Neural progenitor cell (in vitro differentiated cells): ENCODE data around the gene FAM9C. TPM values are rescaled to one million over a fixed set of nuclear protein-coding genes. Genes with fewer than 3 reads are reported as not detected.

Experiments used
- DNase-seq: peaks from one replicate; pipeline ENCODE4 v3.0.0-alpha.2; 2016; ENCODE audit warnings: low spot score
- H2AFZ ChIP-seq: fragments of 200-600 bp; sonication (generic); replicated peaks from 2 replicates; pipeline ENCODE4 v1.6.1; 2016; ENCODE audit warnings: antibody characterized with exemption
- H3F3A ChIP-seq: fragments of 200-600 bp; sonication (generic); 2 replicates; pipeline ENCODE4 v1.6.1; 2016; ENCODE audit warnings: antibody characterized with exemption, low read depth
- H3K27ac ChIP-seq: fragments of 200-600 bp; sonication (generic); 2 replicates; pipeline ENCODE4 v1.5.1; 2016; ENCODE audit warnings: mild to moderate bottlenecking
- H3K27me3 ChIP-seq: fragments of 200-600 bp; sonication (generic); 2 replicates; pipeline ENCODE4 v1.6.1; 2016; ENCODE audit warnings: mild to moderate bottlenecking, moderate library complexity
- H3K36me3 ChIP-seq: fragments of 200-600 bp; sonication (generic); 2 replicates; pipeline ENCODE4 v1.5.1; 2016
- H3K4me1 ChIP-seq: fragments of 200-600 bp; sonication (generic); 2 replicates; pipeline ENCODE4 v1.6.1; 2016; ENCODE audit warnings: mixed run types
- H3K4me2 ChIP-seq: fragments of 200-600 bp; sonication (generic); 2 replicates; pipeline ENCODE4 v1.6.1; 2016
- H3K4me3 ChIP-seq: fragments of 200-600 bp; sonication (generic); 2 replicates; pipeline ENCODE4 v1.5.1; 2016
- H3K79me2 ChIP-seq: fragments of 200-600 bp; sonication (generic); 2 replicates; pipeline ENCODE4 v1.6.1; 2016; ENCODE audit warnings: low read depth
- H3K9ac ChIP-seq: fragments of 200-600 bp; sonication (generic); 2 replicates; pipeline ENCODE4 v1.6.1; 2016
- H3K9me3 ChIP-seq: fragments of 200-600 bp; sonication (generic); 2 replicates; pipeline ENCODE4 v1.5.1; 2016; ENCODE audit warnings: low read depth
- H4K20me1 ChIP-seq: fragments of 200-600 bp; sonication (generic); 2 replicates; pipeline ENCODE4 v1.6.1; 2016; ENCODE audit warnings: low read depth
- H3K27ac Mint-ChIP-seq: 3 replicates; pipeline ENCODE4 v1.8.0; 2021; ENCODE audit warnings: mixed read lengths
- H3K27me3 Mint-ChIP-seq: 2 replicates; pipeline ENCODE4 v1.8.0; 2022; ENCODE audit warnings: low read depth, mild to moderate bottlenecking, inconsistent platforms, moderate library complexity, mixed read lengths; ENCODE audit not compliant: insufficient read depth
- H3K36me3 Mint-ChIP-seq: 3 replicates; pipeline ENCODE4 v1.8.0; 2021; ENCODE audit warnings: mixed read lengths
- H3K4me1 Mint-ChIP-seq: 3 replicates; pipeline ENCODE4 v1.8.0; 2021; ENCODE audit warnings: mixed read lengths
- H3K4me3 Mint-ChIP-seq: 3 replicates; pipeline ENCODE4 v1.8.0; 2021; ENCODE audit warnings: mild to moderate bottlenecking, moderate library complexity, mixed read lengths
- H3K9me3 Mint-ChIP-seq: 3 replicates; pipeline ENCODE4 v1.8.0; 2020; ENCODE audit warnings: mixed read lengths
- EZH2 ChIP-seq: fragments of 200-600 bp; sonication (generic); IDR thresholded peaks from 2 replicates; pipeline ENCODE4 v1.6.1; 2017; ENCODE audit warnings: antibody characterized with exemption, mild to moderate bottlenecking, moderate library complexity
- EZH2phosphoT487 ChIP-seq: fragments of 200-600 bp; sonication (generic); IDR thresholded peaks from 2 replicates; pipeline ENCODE4 v1.6.1; 2017; ENCODE audit warnings: antibody characterized with exemption
- total RNA-seq: library from RNA; depleted of rRNA; stranded (reverse); fragments of >200 nt; gene quantifications from 2 replicates; pipeline ENCODE4 v1.2.3, GENCODE V29; 2015; ENCODE audit warnings: low replicate concordance
- TF ChIP-seq, protein P1 (sequence below): fragments of 200-600 bp; sonication (generic); IDR thresholded peaks from 2 replicates; pipeline ENCODE4 v1.5.1; 2017; ENCODE audit warnings: antibody characterized with exemption, mild to moderate bottlenecking

The FAM9C gene
- total RNA-seq, 1 donor from 2014 or later: not detected

DNA sequence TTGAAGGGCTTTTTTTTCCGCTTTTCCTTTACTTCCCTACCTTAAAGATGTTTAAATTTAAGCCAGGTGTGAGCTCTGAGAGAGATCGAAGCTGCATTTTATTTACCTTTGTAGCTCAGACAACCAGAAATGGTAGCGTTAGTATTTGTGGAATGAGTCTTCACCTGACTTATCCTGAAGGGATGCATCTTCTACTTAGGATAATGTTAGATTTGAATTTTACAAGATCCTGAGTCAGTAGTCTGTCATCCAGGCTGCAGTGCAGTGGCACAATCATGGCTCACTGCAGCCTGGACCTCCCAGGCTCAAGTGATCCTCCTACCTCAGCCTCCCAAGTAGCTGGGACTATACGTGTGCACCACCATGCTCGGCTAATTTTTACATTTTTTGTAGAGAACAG is 43.3 kb downstream of the FAM9C start:
- no peak overlapping the region for H3K4me3 Mint-ChIP-seq
- Histone ChIP-seq H3K27me3 (no peaks in the 10 kb centered on the region), H3K79me2 (no peaks in the 10 kb centered on the region), H2AFZ (no peak overlapping the region), H3K9me3 (no peaks in the 10 kb centered on the region), H3K4me3 (no peak overlapping the region), H3F3A (no peaks in the 10 kb centered on the region), H3K4me1 (peaks cover 20% of the 10 kb centered on the region), H3K9ac (no peak overlapping the region), H4K20me1 (no peaks in the 10 kb centered on the region), H3K27ac (no peak overlapping the region), H3K4me2 (no peak overlapping the region), H3K36me3 (no peaks in the 10 kb centered on the region)
- no peak for DNase-seq
- no peaks in the 10 kb centered on the region for H3K27me3 Mint-ChIP-seq
- H3K27ac Mint-ChIP-seq: peak overlapping the region; percentile 26
- H3K36me3 Mint-ChIP-seq: no peaks in the 10 kb centered on the region
- TF ChIP-seq, protein P1, sequence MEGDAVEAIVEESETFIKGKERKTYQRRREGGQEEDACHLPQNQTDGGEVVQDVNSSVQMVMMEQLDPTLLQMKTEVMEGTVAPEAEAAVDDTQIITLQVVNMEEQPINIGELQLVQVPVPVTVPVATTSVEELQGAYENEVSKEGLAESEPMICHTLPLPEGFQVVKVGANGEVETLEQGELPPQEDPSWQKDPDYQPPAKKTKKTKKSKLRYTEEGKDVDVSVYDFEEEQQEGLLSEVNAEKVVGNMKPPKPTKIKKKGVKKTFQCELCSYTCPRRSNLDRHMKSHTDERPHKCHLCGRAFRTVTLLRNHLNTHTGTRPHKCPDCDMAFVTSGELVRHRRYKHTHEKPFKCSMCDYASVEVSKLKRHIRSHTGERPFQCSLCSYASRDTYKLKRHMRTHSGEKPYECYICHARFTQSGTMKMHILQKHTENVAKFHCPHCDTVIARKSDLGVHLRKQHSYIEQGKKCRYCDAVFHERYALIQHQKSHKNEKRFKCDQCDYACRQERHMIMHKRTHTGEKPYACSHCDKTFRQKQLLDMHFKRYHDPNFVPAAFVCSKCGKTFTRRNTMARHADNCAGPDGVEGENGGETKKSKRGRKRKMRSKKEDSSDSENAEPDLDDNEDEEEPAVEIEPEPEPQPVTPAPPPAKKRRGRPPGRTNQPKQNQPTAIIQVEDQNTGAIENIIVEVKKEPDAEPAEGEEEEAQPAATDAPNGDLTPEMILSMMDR: no peak
- TF ChIP-seq EZH2phosphoT487 (no peak), EZH2 (no peak)
- H3K4me1 Mint-ChIP-seq: peaks cover 27% of the 10 kb centered on the region
- peaks cover 7% of the 10 kb centered on the region for H3K9me3 Mint-ChIP-seq

DNA sequence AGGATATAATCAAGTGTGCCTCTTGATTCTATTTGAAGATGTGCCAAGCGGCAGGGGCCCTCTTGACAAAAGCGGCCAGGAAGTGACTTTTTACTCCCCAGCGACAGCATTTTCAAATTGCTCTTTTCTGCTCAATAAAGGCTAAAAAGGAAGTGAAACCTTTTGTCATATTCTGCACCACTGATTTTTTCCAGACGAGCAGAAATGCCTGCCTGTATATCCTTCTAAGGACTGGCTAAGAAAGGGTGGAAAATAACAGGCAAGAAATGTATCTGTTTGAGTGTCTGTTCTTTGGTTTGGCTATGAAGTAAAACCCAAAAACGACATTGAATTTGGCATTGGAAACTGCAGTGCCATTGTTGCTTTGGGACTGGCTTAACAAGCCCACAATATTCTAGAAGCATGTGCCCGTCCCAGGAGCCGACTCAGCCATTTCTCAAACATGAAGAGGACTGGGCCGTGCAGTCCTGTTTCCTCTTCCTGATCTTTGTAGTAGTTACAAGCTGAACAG is 44.1 kb downstream of the FAM9C start:
- DNase-seq: no peak
- Mint-ChIP-seq H3K9me3 (peaks cover 7% of the 10 kb centered on the region), H3K27me3 (no peaks in the 10 kb centered on the region), H3K4me3 (no peak overlapping the region), H3K27ac (peak overlapping the region; percentile 86), H3K4me1 (peaks cover 27% of the 10 kb centered on the region), H3K36me3 (no peaks in the 10 kb centered on the region)
- Histone ChIP-seq H3K4me1 (peaks cover 20% of the 10 kb centered on the region), H3K9me3 (no peaks in the 10 kb centered on the region), H3K4me3 (no peak overlapping the region), H3K79me2 (no peaks in the 10 kb centered on the region), H3K36me3 (no peaks in the 10 kb centered on the region), H4K20me1 (no peaks in the 10 kb centered on the region), H3K27ac (no peak overlapping the region), H3F3A (no peaks in the 10 kb centered on the region), H3K27me3 (no peaks in the 10 kb centered on the region), H2AFZ (no peak overlapping the region), H3K9ac (no peak overlapping the region), H3K4me2 (no peak overlapping the region)
- no peak for TF ChIP-seq EZH2
- TF ChIP-seq, protein P1: no peak
- TF ChIP-seq EZH2phosphoT487: no peak

DNA sequence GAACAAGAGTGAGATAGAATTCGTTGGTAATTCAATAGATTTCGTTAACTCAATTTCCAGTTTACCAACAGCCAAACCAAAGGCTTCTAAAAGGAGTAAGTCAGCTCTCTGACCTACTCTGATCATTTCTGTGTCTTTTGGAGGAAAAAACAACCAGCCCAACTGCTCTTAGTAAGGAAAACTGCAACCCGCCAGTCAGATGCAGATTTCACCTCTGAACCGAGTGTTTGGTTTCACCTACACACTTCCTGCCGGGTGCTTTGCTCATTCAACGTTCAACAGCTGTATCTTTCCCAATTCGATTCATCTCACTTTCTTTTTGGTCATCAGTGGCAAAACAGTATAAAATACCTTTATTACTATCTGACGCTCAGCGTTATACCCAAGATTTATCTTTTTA is 45.0 kb downstream of the FAM9C start:
- H3K9ac ChIP-seq: no peak overlapping the region
- H3K4me1 ChIP-seq: peaks cover 20% of the 10 kb centered on the region
- Mint-ChIP-seq H3K4me1 (peaks cover 27% of the 10 kb centered on the region), H3K27me3 (no peaks in the 10 kb centered on the region), H3K9me3 (peaks cover 5% of the 10 kb centered on the region), H3K4me3 (no peak overlapping the region), H3K36me3 (no peaks in the 10 kb centered on the region), H3K27ac (peak overlapping the region; percentile 86)
- no peak overlapping the region for H3K27ac ChIP-seq
- no peaks in the 10 kb centered on the region for H4K20me1 ChIP-seq
- no peaks in the 10 kb centered on the region for H3K27me3 ChIP-seq
- no peak overlapping the region for H3K4me2 ChIP-seq
- DNase-seq: no peak
- peak overlapping the region; percentile 83 for H2AFZ ChIP-seq
- TF ChIP-seq, protein P1: no peak
- TF ChIP-seq EZH2phosphoT487 (no peak), EZH2 (no peak)
- H3K4me3 ChIP-seq: no peak overlapping the region
- H3K79me2 ChIP-seq: no peaks in the 10 kb centered on the region
- H3K9me3 ChIP-seq: no peaks in the 10 kb centered on the region
- H3K36me3 ChIP-seq: no peaks in the 10 kb centered on the region
- H3F3A ChIP-seq: no peaks in the 10 kb centered on the region
